ENCODE measurements around the gene PI16.
"Not testable (repeated sequence)": the region's sequence is repeated elsewhere in the genome, so short reads cannot be mapped to it uniquely, and the experiment has no call there.

Gene PI16

DNA sequence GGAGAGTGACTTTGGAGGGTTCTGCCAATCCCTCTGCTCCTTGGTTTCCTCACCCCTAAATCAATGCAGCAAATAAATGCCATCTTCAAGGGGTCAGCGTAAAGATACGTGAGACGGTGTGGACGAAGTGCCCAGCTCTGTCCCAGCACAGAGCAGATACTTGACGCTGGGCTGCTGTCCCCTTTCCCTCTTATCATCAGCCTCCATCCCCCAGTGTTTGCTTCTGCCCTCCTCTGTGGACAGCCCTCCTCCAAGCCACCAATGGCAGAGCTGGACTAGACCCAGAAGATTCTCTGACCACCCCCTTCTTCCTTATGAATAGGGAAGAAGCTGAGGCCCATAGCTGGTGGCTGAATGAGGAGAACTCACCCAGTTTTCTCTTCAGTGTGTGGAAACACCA lies 17.7 kb upstream of the PI16 start:
- TF ChIP-seq, protein P1, sequence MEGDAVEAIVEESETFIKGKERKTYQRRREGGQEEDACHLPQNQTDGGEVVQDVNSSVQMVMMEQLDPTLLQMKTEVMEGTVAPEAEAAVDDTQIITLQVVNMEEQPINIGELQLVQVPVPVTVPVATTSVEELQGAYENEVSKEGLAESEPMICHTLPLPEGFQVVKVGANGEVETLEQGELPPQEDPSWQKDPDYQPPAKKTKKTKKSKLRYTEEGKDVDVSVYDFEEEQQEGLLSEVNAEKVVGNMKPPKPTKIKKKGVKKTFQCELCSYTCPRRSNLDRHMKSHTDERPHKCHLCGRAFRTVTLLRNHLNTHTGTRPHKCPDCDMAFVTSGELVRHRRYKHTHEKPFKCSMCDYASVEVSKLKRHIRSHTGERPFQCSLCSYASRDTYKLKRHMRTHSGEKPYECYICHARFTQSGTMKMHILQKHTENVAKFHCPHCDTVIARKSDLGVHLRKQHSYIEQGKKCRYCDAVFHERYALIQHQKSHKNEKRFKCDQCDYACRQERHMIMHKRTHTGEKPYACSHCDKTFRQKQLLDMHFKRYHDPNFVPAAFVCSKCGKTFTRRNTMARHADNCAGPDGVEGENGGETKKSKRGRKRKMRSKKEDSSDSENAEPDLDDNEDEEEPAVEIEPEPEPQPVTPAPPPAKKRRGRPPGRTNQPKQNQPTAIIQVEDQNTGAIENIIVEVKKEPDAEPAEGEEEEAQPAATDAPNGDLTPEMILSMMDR (conservative IDR thresholded peaks at IDR 0.05; ENCODE audit: low read depth, low read length), result no peak
- DNase-seq (ENCODE audit: low read depth), result no peak
- H3K4me3 ChIP-seq (ENCODE audit: low read depth, low read length), result no peak overlapping the region

DNA sequence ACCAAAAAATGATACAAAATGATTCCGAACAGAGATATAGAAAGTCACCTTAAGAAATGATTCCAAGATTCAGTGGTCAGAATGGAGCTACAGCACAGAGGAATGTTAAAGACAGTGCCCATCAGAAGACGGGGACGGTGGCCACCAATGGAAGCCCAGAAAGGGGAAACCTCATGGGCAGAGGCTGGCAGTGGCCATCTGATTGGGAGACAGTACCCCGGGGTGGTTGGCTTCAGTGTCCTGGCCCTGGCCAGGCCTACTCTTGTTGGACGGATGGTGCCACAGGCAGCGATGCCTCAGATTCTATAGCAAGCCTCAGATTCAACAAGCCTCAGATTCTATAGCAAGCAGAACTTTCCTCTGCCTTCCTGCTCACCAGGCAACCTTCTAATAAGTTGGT lies 16.6 kb upstream of the PI16 start:
- TF ChIP-seq, protein P1 (conservative IDR thresholded peaks at IDR 0.05; ENCODE audit: low read depth, low read length), result no peak
- no peak for DNase-seq (ENCODE audit: low read depth)
- no peak overlapping the region for H3K4me3 ChIP-seq (ENCODE audit: low read depth, low read length)

DNA sequence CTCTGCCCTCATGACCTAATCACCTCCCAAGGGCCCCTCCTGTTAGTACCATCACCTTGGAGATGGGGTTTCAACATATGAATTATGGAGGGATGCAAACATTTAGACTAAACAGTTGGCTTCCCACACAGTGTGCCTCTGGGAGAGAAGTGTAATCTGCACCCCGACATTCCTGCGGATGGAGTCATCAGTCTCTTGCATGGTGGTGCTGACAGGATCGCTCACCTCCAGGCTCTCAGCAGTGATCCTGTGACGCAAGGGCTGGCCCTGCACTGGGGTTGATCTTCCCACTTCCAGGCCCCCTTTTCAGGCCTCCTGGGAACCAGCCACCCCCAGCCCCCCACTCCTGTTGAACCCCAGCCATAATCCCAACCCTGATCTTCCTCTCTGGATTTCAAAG lies 16.0 kb upstream of the PI16 start:
- DNase-seq (ENCODE audit: low read depth), result peak; percentile 99
- H3K4me3 ChIP-seq (ENCODE audit: low read depth, low read length), result no peak overlapping the region
- TF ChIP-seq, protein P1 (conservative IDR thresholded peaks at IDR 0.05; ENCODE audit: low read depth, low read length), result no peak

DNA sequence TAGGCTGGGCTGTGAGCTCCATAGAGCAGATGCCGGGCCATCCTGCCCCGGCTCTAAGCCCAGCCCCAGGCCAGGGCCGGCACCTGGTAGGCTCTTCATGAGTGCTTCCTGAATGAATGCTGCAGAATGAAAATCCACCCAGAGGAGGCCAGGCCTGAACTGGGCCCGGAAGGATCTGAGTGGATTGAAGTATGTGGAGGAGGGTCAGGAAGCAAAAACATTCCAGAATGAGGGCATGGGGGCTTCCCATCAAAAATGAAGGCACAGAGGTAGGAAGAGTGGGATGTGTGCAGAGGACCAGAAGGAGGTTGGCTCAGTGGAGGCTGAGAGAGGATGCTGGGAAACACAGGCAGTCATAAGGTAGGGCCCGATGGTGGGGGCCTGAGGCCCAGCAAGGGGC lies 15.5 kb upstream of the PI16 start:
- not testable (repeated sequence) for DNase-seq (ENCODE audit: low read depth); H3K4me3 ChIP-seq (ENCODE audit: low read depth, low read length)

DNA sequence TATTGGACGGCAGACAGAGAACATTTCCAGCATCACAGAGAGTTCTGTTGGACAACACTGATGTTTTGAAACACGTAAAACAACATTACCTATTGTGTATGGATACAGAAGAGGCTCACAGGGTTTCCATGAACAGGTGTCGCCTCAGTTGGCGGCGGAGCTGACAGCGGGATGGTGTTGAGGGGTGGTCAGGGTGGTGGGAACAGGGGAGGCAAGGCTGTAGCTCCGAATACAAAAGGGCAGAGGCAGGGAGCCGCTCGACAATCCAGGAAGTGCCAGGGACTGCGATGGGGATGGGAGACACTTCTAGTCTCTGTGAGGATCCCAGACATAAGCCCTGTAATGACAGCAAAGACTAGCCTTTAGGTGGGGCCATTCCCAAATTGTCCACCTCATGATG lies 14.5 kb upstream of the PI16 start:
- TF ChIP-seq, protein P1 (conservative IDR thresholded peaks at IDR 0.05; ENCODE audit: low read depth, low read length), result no peak
- DNase-seq (ENCODE audit: low read depth), result no peak
- H3K4me3 ChIP-seq (ENCODE audit: low read depth, low read length), result no peak overlapping the region

DNA sequence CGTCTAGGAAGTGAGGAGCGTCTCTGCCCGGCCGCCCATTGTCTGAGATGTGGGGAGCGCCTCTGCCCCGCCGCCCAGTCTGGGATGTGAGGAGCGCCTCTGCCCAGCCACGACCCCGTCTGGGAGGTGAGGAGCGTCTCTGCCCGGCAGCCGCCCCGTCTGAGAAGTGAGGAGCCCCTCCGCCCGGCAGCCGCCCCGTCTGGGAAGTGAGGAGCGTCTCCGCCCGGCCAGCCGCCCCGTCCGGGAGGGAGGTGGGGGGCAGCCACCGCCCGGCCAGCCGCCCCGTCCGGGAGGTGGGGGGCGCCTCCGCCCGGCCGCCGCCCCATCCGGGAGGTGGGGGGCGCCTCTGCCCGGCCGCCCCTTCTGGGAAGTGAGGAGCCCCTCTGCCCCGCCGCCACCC lies 13.0 kb upstream of the PI16 start:
- not testable (repeated sequence) for H3K4me3 ChIP-seq (ENCODE audit: low read depth, low read length); DNase-seq (ENCODE audit: low read depth)

DNA sequence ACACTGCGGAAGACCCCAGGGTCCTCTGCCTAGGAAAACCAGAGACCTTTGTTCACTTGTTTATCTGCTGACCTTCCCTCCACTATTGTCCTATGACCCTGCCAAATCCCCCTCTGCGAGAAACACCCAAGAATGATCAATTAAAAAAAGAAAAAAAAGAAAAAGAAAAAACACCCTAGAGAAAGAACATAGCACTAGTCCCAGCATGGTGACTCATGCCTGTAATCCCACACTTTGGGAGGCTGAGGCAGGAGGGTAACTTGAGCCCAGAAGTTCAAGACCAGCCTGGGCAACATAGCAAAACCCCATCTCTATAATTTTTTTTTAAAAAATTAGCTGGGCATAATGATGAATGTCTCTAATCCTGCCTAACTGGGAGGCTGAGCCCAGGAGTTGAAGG lies 12.2 kb upstream of the PI16 start:
- H3K4me3 ChIP-seq (ENCODE audit: low read depth, low read length); DNase-seq (ENCODE audit: low read depth): not testable (repeated sequence)

DNA sequence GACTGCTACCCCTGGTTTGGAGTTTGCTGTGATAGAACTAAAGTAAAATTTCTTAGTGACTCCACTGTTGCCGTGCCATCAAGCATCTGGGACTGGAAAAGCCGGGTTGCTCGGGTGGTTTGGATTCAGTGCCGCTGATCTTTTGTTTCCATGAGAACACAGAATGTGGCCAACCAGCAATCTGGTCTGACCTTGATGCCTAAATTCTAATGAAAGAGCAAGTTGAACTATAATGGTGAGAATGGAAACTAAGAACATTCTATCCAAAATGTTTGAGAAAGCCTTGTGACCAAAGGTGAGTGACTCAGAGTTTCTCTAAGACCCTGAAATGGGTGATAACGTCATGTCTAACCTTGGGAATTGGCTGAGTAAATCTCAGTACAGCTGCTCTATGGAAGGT lies 9.9 kb upstream of the PI16 start:
- no peak overlapping the region for H3K4me3 ChIP-seq (ENCODE audit: low read depth, low read length)
- TF ChIP-seq, protein P1 (conservative IDR thresholded peaks at IDR 0.05; ENCODE audit: low read depth, low read length), result no peak
- peak; percentile 61 for DNase-seq (ENCODE audit: low read depth)

DNA sequence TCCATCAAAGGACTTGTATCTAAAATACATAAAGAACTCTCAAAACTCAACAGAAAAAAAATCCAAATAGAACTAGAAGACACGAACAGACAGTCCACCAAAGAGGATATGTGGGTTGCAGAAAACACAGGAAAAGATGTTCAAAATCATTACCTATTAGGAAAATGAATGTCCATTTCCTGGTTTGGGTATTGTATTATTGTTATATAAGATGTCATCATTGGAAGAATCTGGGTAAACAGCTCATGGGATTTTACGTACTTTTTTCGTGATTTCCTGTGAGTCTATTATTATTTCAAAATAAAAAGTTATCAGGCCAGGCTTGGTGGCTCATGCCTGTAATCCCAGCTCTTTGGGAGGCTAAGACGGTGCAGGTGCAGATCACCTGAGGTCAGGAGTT lies 9.2 kb upstream of the PI16 start:
- H3K4me3 ChIP-seq (ENCODE audit: low read depth, low read length), result no peak overlapping the region
- TF ChIP-seq, protein P1 (conservative IDR thresholded peaks at IDR 0.05; ENCODE audit: low read depth, low read length), result no peak
- DNase-seq (ENCODE audit: low read depth), result no peak

Data from choroid plexus epithelial cell (primary cell).